ENCODE measurements around the gene SPDYE1.
"Not testable (repeated sequence)": the region's sequence is repeated elsewhere in the genome, so short reads cannot be mapped to it uniquely, and the experiment has no call there.

The SPDYE1 gene, protein sequence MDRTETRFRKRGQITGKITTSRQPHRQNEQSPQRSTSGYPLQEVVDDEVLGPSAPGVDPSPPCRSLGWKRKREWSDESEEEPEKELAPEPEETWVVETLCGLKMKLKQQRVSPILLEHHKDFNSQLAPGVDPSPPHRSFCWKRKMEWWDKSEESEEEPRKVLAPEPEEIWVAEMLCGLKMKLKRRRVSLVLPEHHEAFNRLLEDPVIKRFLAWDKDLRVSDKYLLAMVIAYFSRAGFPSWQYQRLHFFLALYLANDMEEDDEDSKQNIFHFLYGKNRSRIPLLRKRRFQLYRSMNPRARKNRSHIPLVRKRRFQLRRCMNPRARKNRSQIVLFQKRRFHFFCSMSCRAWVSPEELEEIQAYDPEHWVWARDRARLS

DNA sequence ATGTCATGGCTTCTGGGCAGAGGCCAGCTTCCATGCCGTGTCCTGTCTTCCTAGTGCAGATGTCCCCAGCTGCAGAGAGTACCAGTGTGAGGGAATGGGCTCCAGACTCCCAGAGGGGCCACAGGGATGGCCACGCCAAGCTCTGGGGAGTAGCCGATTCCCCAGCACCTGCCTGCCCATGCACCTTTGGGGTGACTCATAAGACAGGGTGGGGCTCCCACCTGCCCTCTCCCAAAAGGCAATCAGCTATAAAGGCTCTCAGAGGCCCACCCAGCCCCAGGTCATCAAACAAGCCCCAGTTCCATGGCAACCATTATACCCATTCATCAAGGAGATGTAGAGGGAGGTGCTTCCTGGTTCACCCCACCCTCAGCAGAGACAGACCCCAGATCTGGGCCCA lies at the start of gene SPDYE1:
SPDYE1 (plus strand) TSS at position 366 of the 400 bp plus-strand sequence. CDS start 2,053 bp downstream, outside the sequence.
- H3K4me3 ChIP-seq (ENCODE audit: low read depth, low read length); DNase-seq (ENCODE audit: low read depth): not testable (repeated sequence)

DNA sequence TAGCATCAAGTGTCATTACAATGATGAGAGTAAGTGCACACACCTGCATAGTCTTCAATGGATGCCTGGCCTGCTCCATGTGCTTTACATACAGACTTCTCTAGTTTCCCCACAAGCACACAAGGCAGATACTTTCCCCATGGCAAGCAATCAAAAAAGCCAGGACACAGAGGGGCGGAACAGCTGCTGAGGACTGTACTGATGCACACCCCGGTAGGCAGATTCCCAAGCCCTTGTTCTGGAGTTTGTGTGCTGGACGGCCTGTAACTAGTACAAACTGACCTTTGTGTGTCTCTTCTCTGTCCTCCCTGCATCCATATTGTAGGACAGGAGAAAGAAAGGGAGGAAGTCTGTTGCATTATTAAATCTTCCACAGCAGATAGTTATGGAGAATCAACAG lies 45.7 kb upstream of the SPDYE1 start:
- no peak overlapping the region for H3K4me3 ChIP-seq (ENCODE audit: low read depth, low read length)

DNA sequence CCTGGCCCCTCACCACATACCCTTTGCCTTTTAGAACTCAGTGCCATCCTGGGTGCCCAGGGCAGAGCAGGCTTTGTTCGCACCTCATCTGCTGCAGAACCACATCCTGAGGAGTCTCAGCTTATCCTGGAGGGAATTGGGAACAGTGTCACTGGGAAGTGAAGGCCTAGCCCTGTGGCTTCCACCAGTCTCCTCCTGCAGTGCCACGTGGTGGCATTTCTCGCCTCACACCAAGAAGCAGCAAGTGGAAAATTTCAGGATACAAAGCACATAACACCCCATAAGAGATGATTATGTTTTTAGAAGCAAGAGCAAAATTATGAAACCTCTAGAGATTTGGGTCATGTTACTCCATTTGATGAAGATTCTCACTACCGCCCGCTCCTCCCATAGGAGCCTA lies 44.6 kb upstream of the SPDYE1 start:
- no peak for DNase-seq (ENCODE audit: low read depth)
- H3K4me3 ChIP-seq (ENCODE audit: low read depth, low read length): no peak overlapping the region

More for the DNA sequence above, 45.7 kb upstream of the SPDYE1 start:
- DNase-seq (ENCODE audit: low read depth): no peak

DNA sequence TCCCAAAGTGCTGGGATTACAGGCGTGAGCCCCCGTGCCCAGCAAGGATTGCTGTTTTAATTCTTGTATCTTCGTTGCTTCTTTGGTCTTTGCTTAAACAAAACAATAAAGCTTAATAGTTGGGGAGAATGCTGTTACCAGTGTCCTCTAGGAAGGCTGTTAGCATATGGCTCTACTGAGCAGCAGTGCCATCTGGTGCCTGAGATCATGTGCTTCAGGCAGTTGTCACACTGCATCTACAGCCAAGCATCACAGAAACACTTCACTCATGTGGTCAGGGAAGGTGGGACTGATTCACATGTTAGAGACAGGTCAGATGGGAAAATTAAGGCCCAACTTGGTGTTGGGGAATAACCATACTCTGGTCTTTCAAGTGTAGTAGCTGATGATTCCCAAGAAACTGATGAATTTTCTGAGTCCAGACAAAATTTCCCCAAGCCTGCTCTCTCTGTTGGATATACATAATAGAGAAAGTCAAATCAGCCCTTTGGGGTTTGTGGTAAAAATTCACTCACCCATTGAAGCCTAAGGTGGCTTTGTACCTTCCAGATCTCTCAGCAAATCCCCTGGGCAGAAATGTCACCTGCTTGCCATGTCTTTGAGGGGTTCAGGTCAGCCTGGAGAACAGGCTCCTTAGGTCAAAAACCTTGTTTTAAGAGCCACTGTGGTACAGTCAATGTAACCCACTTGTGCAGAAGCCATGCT lies 43.0 kb upstream of the SPDYE1 start:
- DNase-seq (ENCODE audit: low read depth): peak; percentile 23
- H3K4me3 ChIP-seq (ENCODE audit: low read depth, low read length): no peak overlapping the region

DNA sequence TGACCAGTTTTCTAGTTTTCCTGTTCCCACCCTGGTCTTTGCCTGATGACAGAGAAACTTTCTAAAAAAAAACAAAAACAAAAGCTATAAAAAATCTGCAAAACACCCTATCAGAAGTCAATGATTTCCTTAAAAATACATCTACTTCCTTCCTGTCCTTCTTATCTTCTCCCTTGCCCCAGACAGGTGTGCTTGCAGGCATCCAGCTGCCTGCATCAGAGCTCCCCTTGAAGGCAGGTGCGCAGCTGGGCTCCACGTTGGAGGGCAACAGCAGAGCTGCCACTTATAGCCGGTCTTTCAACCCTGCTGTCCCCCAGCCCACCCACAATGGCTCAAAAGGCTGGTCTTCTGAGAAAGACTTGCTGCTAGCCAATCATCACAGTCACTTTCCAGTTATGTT lies 41.7 kb upstream of the SPDYE1 start:
- no peak overlapping the region for H3K4me3 ChIP-seq (ENCODE audit: low read depth, low read length)
- no peak for DNase-seq (ENCODE audit: low read depth)

DNA sequence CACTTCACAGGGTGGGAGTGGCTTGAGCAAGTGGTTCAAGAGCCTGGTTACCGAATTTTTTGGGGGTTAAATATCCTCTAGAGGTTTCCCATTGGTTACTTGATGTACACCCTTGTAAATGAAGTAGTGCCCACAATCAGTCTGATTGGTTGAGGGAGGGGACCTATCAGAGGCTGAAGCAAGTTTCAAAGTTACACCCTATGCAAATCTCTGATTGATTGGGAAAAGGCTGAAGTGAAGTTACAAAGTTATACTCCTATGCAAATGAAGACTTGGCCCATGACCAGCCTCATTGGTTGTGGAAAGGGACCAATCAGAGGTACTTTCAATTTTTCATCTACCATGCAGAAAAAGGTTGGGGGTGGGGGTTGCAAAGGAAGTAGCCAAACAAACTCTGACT lies 36.8 kb upstream of the SPDYE1 start:
- H3K4me3 ChIP-seq (ENCODE audit: low read depth, low read length): no peak overlapping the region
- DNase-seq (ENCODE audit: low read depth): no peak

DNA sequence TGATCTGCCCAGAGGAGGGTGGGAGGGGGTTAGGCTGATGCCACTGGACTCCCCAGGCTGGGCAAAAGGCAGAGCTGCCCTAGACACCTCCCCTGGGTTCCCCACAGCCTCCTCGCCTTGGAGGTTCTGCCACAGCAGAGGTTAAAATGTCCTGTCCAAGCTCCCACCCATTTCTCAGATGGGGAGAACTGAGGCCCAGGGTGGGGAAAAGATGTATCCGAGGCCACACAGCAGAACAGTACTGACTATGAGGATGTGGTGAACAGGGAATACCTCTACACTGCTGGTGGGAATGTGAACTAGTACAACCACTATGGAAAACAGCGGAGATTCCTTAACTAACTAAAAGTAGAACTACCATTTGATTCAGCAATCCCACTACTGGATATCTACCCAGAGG lies 31.3 kb upstream of the SPDYE1 start:
- not testable (repeated sequence) for H3K4me3 ChIP-seq (ENCODE audit: low read depth, low read length)

DNA sequence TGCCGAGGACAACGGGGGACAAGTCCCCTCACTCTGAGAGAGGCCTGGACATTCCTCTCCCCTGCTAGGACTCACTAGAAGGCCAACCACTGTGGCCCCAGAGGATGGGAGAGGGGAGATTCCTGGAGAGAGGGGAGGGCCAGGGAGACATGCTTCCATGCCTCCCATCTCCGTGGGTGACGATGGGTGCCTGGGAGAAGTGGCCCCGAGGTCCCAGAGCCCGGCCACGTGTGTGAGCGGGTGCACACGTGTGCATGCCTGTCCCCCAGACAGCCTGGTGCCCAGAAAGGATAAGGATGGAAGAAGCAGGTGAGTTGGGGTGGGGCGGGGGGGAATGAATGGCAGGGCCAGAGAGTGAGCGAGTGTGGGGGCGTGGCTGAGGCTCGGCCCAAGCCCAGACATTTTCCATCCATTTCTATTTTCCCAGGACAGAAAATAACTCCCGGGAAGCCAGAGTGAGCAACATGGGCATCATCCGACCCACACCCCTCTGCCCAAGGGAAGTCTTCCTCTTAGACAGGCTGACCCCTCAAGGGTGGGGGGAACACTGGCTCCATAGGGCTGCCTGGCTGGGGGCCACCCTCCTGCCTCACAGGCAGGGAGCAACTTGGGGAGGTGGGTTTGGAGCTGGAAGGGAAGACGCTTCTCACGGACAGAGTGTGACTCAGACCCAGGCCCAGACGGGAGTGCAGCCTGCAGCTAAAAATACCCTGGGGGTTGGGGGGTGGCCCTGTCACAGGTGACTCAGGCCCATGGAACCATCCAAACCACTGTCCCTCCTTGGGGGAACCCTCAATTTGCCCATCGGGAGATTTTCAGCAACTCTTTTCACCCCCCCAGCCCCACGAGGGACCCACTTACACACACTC lies 29.3 kb upstream of the SPDYE1 start:
- H3K4me3 ChIP-seq (ENCODE audit: low read depth, low read length); DNase-seq (ENCODE audit: low read depth): not testable (repeated sequence)

More for the DNA sequence above, 31.3 kb upstream of the SPDYE1 start:
- not testable (repeated sequence) for DNase-seq (ENCODE audit: low read depth)

DNA sequence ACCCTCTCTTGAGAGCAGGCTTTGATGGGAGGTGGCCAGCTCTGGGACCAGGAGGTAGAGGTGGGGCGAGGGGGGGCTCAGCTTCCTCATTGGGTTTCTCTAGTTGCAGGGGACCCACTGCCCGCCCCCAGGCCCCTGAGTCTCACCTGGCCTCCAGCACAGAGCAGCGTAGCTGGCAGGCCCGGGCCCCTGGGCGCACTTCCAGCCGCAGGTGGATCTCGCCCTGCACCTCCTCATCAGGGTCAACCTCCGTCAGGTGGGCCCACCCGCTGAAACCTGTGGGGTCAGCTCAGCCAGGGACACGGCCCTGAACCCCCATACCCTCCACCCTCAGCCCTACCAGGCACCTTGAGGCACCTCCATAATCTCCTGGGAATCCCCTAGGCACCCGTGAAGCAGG lies 28.1 kb upstream of the SPDYE1 start:
- not testable (repeated sequence) for DNase-seq (ENCODE audit: low read depth); H3K4me3 ChIP-seq (ENCODE audit: low read depth, low read length)

DNA sequence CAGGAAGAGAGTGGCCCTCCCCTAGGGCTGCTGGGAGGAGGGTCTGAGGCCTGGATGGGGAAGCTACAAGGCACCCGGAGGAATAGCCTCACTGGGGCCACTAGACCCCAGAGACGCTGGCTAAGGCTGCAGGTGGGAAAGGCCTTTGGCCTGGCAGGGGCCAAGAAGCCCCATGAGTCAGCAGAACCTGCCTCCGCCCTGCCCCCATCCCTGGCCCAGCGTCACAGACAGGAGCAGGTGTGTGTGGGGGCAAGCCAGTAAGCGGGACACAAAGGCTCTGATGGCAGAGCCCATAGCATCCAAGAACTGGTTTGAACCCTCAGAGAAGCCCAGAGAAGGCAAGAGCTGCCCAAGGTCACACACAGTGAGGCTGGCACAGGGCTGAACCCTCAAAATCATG lies 27.0 kb upstream of the SPDYE1 start:
- not testable (repeated sequence) for DNase-seq (ENCODE audit: low read depth); H3K4me3 ChIP-seq (ENCODE audit: low read depth, low read length)

DNA sequence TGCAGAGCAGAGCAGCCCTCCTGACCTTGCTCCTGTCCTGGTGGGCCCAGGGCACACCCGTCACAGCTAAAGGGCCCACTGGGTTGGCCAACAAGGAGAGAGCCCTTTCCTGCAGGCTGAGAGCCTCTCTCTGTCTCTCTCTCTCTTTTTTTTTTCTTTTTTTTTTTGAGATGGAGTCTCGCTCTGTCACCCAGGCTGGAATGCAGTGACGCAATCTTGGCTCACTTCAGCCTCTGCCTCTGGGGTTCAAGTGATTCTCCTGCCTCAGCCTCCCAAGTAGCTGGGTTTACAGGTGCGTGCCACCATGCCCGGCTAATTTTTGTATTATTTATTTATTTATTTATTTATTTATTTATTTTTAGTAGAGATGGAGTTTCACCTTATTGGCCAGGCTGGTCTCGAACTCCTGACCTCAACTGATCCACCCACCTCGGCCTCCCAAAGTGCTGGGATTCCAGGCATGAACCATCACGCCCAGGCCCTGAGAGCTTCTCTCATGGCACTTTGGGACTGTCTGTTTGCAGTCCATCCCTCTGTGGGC lies 23.6 kb upstream of the SPDYE1 start:
- DNase-seq (ENCODE audit: low read depth): not testable (repeated sequence)

DNA sequence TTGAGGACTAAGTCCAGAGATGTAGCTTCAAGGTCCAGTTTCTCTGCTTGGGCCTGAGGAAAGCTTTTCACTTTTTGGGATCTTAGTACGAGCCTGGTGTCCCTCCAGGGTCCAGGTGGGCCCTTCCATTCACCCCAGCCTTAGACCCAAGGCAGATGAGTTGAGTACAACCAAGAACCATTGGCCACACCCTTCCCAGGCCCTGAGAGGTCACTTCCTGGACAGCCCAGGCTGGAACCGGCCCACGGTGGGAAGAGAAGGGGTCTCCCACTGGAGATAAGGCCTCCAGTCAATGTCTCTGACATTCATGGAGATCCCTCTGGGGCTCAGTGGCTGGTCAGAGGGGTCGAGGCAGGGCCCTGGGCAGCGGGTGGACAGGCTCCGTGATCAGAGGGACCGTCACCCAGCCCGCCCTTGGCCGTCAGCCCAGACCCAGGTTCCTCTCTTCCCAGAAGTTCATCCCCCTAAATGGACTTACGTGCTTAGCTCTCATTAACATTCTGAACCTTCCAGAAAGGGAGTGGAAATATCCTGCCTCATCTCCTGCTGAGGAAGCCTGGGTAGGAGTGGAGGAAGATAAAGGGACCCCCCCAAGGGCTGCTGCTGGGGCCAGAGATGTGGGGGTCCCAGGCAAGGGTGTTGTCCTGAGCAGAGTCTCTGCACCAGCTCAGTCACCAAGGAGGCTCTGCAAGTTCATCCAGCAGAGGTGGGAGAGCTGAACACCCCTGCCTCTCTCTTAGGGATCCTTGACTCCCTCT lies 22.8 kb upstream of the SPDYE1 start:
- DNase-seq (ENCODE audit: low read depth); H3K4me3 ChIP-seq (ENCODE audit: low read depth, low read length): not testable (repeated sequence)

More for the DNA sequence above, 23.6 kb upstream of the SPDYE1 start:
- H3K4me3 ChIP-seq (ENCODE audit: low read depth, low read length): not testable (repeated sequence)

DNA sequence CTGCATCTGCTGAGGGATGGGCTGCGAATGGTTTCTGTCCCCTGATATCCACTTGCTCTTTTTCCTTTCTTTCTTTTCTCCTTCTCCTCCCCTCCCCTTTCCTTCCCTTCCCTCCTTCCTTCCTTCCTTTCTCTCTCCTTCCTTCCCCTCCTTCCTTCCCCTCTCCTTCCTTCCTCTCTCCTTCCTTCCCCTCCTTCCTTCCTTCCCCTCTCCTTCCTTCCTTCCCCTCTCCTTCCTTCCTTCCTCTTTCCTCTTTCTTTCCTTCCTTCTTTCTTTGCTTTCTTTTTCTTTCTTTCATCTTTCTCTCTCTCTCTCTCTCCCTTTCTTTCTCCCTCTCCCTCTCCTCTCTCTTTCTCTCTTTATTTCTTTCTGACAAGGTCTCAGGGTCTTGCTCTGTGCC lies 20.2 kb upstream of the SPDYE1 start:
- no peak for DNase-seq (ENCODE audit: low read depth)
- H3K4me3 ChIP-seq (ENCODE audit: low read depth, low read length): no peak overlapping the region

DNA sequence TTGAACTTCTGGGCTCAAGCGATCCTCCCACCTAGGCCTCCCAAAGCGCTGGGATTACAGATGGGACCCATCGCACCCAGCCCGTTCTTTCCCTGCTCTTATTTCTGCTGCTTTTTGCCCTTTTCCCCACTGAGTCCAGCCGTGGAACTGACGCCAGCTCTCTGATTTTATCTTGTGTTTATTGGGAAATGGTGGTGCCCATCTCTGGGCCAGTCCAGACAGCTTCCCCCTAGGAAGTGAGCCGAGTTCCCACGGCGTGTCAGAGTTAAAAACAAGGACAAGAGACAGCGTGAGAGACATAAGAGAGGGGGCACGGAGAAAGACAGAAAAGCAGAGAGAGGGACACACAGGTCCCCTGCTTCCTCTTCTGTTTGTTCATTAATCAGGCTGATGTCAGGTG lies 19.6 kb upstream of the SPDYE1 start:
- not testable (repeated sequence) for DNase-seq (ENCODE audit: low read depth); H3K4me3 ChIP-seq (ENCODE audit: low read depth, low read length)

DNA sequence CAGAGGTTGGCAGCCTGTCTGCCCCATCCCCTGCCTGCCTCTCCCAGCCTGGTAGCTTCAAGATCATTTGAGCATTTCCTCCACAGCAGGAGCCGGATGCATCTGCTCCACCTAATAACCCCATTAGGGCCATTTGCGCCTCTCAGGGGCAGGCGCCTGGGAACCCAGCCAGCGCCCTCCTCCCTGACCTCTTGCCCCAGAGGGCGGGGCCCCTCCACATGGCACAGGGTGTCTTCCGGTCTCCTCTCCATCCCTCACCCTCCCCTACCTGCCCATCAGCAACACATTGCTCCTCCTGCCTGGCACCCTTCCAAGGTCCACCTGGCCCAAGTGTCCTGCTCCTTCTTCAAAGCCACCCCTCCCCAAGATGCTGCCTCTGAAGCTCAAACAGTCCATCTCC lies 14.8 kb upstream of the SPDYE1 start:
- H3K4me3 ChIP-seq (ENCODE audit: low read depth, low read length); DNase-seq (ENCODE audit: low read depth): not testable (repeated sequence)

DNA sequence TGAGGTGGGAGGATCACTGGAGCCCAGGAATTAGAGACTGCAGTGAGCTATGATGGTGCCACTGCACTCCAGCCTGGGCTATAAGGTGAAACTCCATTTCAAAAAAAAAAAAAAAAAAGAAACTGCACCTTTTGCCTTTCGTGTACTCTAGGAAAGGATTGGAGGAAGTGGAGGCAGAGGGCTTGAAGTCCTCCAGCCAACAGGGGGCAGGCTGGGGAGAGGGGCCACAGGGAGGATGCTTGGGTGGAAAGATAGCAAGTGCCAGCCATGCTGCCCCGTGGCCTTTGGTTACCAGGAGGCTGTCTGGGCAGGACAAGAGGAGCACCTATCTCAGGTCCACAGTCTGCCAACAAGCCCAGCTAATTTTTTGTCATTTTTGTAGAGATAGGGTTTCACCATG lies 14.0 kb upstream of the SPDYE1 start:
- H3K4me3 ChIP-seq (ENCODE audit: low read depth, low read length): not testable (repeated sequence)

DNA sequence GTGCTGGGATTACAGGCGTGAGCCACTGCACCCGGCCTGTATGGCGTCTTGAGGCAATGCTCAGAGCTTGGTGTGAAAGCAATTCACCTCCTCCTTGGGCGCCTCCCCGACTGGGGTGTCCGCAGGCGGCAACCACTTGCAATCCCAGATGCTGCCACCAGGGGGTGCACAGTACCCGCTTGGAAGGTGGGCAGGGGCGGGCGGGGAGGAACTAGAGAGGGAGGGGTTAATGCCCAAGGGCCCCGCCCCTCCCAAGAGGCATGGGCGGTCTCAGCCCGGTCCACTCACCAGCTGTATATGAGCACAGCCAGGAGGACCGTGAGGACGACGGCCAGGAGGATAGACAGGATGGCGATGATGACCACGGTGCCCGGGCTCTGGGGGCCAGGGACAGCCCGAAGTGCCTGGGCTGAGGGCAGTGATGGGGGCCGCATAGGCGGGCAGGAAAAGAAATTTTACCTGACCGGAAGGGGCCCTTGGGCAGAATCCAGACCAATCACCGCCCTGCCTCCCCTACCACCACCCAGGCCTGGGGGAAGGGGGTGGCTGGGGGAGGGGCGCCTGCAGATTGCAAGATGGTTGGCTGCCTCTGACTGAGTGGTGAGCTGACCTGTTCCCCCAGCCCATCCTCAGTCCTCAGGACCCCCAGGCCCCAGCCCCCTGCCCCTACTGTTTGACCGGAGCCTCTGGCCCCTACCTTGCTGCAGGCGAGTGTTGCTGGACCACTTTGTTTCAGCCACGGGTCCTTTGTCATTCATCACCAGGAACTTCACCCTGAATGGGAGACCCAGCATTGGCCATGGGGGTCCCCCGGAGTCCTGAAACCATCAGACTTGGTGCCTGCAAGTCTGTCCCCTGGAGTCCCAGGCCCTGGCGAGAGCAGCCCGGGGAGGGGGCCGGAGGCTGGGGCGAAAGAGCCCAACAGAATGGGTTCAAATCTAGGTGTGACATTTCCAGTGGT lies 11.5 kb upstream of the SPDYE1 start:
- peak; percentile 11 for DNase-seq (ENCODE audit: low read depth)
- not testable (repeated sequence) for H3K4me3 ChIP-seq (ENCODE audit: low read depth, low read length)

More for the DNA sequence above, 14.0 kb upstream of the SPDYE1 start:
- not testable (repeated sequence) for DNase-seq (ENCODE audit: low read depth)

DNA sequence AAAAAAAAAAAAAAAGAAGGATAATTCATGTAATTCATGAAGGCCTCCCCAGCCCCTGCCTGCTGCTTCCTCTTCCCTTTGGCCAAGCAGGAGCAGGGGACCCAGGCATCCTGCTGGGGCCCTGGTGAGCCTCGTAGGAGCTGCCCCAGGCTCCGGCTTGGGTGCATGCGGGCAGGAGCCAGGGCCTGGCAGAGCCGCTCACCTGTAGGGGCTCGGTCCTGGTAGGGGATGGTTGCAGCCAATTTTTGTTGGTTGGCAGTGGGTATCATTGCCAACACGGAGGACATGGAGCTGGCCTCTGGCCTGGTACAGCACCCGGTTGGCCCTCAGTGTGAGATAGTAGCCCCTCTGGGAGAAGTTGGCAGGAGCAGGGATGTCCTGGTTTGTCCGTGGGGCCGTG lies 10.2 kb upstream of the SPDYE1 start:
- not testable (repeated sequence) for DNase-seq (ENCODE audit: low read depth); H3K4me3 ChIP-seq (ENCODE audit: low read depth, low read length)
